MG63 (cell line): ENCODE data around the gene PBXIP1. TPM values are rescaled to one million over a fixed set of nuclear protein-coding genes. Genes with fewer than 3 reads are reported as not detected.

ENCODE experiments used
- DNase-seq: peaks from one replicate; pipeline ENCODE4 v3.0.0-alpha.2; 2020
- H3K27me3 ChIP-seq: fragments of 250-450 bp; sonication (Bioruptor Pico); 2 replicates; pipeline ENCODE4 v1.5.1; 2020; ENCODE audit warnings: mild to moderate bottlenecking, moderate library complexity
- H3K36me3 ChIP-seq: fragments of 250-450 bp; sonication (Bioruptor Pico); 2 replicates; pipeline ENCODE4 v1.5.1; 2020; ENCODE audit warnings: mild to moderate bottlenecking, moderate library complexity
- H3K4me3 ChIP-seq: fragments of 250-450 bp; sonication (Bioruptor Pico); 2 replicates; pipeline ENCODE4 v1.5.1; 2020; ENCODE audit warnings: mild to moderate bottlenecking, moderate library complexity
- H3K9me3 ChIP-seq: fragments of 250-450 bp; sonication (Bioruptor Pico); 2 replicates; pipeline ENCODE4 v1.5.1; 2020; ENCODE audit warnings: mild to moderate bottlenecking, moderate library complexity
- total RNA-seq: library from RNA; depleted of rRNA; stranded (reverse); fragments of >200 nt; shearing (Covaris generic); gene quantifications from 2 replicates; pipeline ENCODE4 v1.2.3, GENCODE V29; 2014; ENCODE audit warnings: low replicate concordance

PBXIP1 gene
- total RNA-seq, 1 experiment from 2014 or later: 16.0 TPM

DNA sequence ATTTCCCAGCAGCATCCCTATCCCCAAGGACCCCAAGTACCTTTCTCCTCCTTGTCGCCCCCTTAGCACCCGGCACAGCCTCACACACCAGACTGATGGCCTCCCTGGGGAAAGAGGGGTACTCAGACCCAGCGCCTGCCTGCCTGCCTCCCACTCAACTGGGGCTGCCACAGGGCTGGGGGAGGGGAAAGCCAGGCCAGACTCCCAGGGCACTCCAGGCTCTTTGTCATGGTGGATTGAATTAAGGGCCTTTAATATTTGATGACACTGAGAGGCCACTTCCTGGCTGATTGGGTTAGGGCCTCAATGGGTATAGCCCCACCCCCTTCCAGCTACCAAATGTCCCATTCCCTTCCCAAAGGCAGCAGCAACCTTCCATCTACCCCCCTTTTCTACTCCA is 12.8 kb upstream of the PBXIP1 start:
- H3K9me3 ChIP-seq: no peaks in the 10 kb centered on the region
- DNase-seq: no peak
- no peaks in the 10 kb centered on the region for H3K27me3 ChIP-seq
- peak overlapping the region; percentile 45; the same call in 1 of the 2 replicates for H3K4me3 ChIP-seq
- peaks cover 74% of the 10 kb centered on the region for H3K36me3 ChIP-seq

DNA sequence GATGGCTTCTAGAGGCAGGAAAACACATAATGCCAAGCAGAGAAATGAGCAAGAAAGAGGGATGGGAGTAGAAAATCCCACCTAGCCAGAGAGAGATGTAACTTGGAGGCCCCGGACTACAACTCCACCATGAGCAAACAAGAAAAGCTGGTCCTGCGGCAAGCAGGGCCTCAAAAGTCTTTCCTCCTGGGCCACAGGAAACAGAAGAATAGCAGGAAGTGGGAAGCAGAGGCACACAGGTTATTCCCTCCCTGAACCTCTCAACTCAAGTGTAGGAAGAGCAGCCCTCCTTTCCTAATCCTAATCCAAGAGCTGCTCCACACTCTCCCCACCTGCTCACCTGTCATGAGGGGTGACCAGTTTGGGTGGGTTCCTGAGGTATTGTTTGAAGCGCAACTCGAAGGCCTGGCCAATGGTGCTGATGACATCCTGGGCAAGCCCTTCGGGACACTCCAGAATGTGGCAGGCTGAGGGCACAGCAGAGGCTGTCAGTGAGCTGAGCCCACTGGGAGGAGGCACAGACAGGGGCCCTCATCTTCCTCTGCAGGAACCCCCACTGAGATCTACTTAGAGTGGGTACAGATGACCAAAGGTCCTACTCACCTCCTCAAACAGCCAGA is 11.5 kb upstream of the PBXIP1 start:
- Histone ChIP-seq H3K4me3 (no peak overlapping the region), H3K9me3 (no peaks in the 10 kb centered on the region), H3K27me3 (no peaks in the 10 kb centered on the region), H3K36me3 (peaks cover 84% of the 10 kb centered on the region)
- no peak for DNase-seq

GRCh38 chr1:154966111-154966510 is 10.2 kb upstream of the PBXIP1 start:
- H3K9me3 ChIP-seq: no peaks in the 10 kb centered on the region
- peaks cover 87% of the 10 kb centered on the region for H3K36me3 ChIP-seq
- no peak for DNase-seq
- no peaks in the 10 kb centered on the region for H3K27me3 ChIP-seq
- no peak overlapping the region for H3K4me3 ChIP-seq

GRCh38 chr1:154964359-154964758 is 8.5 kb upstream of the PBXIP1 start:
- H3K36me3 ChIP-seq: peaks cover 86% of the 10 kb centered on the region
- H3K27me3 ChIP-seq: no peaks in the 10 kb centered on the region
- no peaks in the 10 kb centered on the region for H3K9me3 ChIP-seq
- no peak for DNase-seq
- no peak overlapping the region for H3K4me3 ChIP-seq

DNA sequence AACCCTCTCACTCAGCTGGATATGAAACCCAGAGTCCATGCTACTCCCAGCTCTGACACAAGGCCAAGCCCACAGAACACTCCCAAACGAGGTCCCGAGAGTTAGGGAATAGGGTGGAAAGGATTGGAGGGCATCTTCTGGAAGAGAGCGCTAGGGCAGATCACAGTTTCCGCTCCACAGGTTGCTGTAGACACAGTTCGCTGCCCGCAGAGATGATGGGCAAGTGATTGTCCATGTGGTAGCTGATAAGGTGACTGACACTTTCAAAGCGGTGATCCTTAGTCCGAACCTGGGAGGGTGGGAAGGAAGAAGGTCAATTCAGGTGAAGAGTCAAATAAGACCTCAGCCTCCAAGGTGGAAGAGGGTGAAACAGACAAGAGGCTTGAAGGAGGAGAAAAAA is 7.7 kb upstream of the PBXIP1 start:
- no peak overlapping the region for H3K4me3 ChIP-seq
- H3K36me3 ChIP-seq: peaks cover 86% of the 10 kb centered on the region
- no peak for DNase-seq
- H3K9me3 ChIP-seq: no peaks in the 10 kb centered on the region
- no peaks in the 10 kb centered on the region for H3K27me3 ChIP-seq

DNA sequence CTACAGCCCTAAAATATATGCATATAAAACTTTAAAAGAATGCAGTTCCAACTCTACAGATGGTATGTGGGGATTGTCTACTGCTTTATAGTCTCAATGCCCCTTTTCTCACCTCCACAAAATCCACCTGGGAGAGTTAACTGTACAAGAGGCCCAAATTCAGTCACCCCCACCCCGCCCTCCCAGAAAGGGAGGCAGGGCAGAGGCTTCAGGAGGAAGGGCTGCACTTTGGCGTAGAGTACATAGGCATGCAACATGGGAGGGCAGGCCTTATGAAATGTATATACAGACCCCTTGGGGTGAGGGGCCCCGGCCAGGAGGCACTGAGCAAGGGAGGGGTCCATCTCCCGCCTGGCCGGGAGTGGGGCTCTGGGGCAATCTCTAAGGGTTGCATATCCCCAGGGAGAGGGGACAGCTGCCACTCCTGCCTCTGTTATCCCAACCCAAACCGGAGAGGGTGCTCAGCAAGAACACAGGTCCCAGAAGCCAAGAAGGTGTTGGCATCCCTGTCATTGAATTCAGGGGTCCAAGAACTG is 7.0 kb upstream of the PBXIP1 start:
- Histone ChIP-seq H3K9me3 (no peaks in the 10 kb centered on the region), H3K36me3 (peaks cover 81% of the 10 kb centered on the region), H3K27me3 (no peaks in the 10 kb centered on the region), H3K4me3 (peak overlapping the region; percentile 100)
- no peak for DNase-seq

- peak; percentile 59 for DNase-seq
- Histone ChIP-seq H3K27me3 (no peaks in the 10 kb centered on the region), H3K36me3 (peaks cover 75% of the 10 kb centered on the region), H3K4me3 (peak overlapping the region; percentile 100), H3K9me3 (no peaks in the 10 kb centered on the region)
Observed at GRCh38 chr1:154962156-154962749, 6.4 kb upstream of the PBXIP1 start.

- DNase-seq: peak; percentile 89
- Histone ChIP-seq H3K4me3 (peak within 1 kb of the TSS; percentile 100), H3K36me3 (peaks cover 67% of the 10 kb centered on the region), H3K27me3 (no peaks in the 10 kb centered on the region), H3K9me3 (no peaks in the 10 kb centered on the region)
Observed at GRCh38 chr1:154961207-154962155, 5.6 kb upstream of the PBXIP1 start, which contains the start of gene PYGO2. Gene PYGO2, minus strand, starts transcription at chr1:154961782. Its CDS starts 206 bp downstream, at chr1:154961576.

GRCh38 chr1:154960446-154961136 is 4.7 kb upstream of the PBXIP1 start:
- DNase-seq: no peak
- Histone ChIP-seq H3K9me3 (no peaks in the 10 kb centered on the region), H3K36me3 (peaks cover 58% of the 10 kb centered on the region), H3K27me3 (no peaks in the 10 kb centered on the region), H3K4me3 (peak overlapping the region; percentile 100)

DNA sequence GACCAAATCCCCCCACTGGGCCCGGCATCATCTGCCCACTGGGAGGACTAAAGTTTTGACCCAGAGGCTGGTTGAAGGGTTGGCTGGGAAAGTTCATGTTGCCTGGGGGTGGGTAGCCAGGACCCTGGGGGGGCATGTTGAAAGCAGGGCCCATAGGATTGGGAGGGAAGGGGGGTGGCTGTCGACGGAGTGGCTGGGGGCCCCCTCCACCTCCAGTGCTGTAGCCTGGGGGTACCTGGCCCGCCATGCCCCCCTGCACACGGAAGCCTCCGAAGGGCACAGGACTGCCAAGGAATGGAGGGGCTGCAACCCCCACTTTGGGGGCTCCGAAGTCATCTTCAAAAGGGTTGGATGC is 3.5 kb upstream of the PBXIP1 start:
- no peaks in the 10 kb centered on the region for H3K27me3 ChIP-seq
- no peak overlapping the region for H3K4me3 ChIP-seq
- peaks cover 47% of the 10 kb centered on the region for H3K36me3 ChIP-seq
- DNase-seq: no peak
- H3K9me3 ChIP-seq: no peaks in the 10 kb centered on the region

GRCh38 chr1:154958681-154959425 is 3.0 kb upstream of the PBXIP1 start:
- no peak for DNase-seq
- peaks cover 44% of the 10 kb centered on the region for H3K36me3 ChIP-seq
- H3K27me3 ChIP-seq: no peaks in the 10 kb centered on the region
- H3K9me3 ChIP-seq: no peaks in the 10 kb centered on the region
- no peak overlapping the region for H3K4me3 ChIP-seq

DNA sequence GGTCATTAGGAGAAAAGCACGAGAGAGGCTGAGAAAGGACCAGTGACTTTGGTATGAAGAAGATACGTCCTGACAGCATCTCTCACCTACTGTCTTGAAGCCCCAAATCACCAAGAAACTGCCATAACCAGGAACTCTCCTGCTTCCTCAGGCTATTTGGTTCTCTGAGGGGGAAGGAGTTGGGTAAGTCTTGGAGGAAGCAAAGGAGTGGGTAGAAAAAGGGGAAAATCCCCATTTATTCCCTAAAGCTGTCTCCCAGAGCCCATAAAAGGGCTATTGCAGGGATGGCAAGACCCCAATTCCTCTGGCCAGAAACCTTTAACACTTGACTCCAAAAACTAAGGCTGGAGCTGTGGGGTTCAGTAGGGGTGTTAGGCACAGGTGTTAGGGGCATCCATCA is 2.1 kb upstream of the PBXIP1 start:
- H3K4me3 ChIP-seq: no peak overlapping the region
- no peaks in the 10 kb centered on the region for H3K9me3 ChIP-seq
- DNase-seq: no peak
- H3K27me3 ChIP-seq: no peaks in the 10 kb centered on the region
- peaks cover 35% of the 10 kb centered on the region for H3K36me3 ChIP-seq

- Histone ChIP-seq H3K27me3 (no peaks in the 10 kb centered on the region), H3K4me3 (no peak overlapping the region), H3K36me3 (peaks cover 27% of the 10 kb centered on the region), H3K9me3 (no peaks in the 10 kb centered on the region)
- no peak for DNase-seq
Observed at GRCh38 chr1:154957091-154957657, 1.3 kb upstream of the PBXIP1 start.

GRCh38 chr1:154956544-154956941 is 644 bp upstream of the PBXIP1 start:
- Histone ChIP-seq H3K9me3 (no peaks in the 10 kb centered on the region), H3K36me3 (peaks cover 23% of the 10 kb centered on the region), H3K27me3 (no peaks in the 10 kb centered on the region), H3K4me3 (peak overlapping the region; percentile 52)
- no peak for DNase-seq

DNA sequence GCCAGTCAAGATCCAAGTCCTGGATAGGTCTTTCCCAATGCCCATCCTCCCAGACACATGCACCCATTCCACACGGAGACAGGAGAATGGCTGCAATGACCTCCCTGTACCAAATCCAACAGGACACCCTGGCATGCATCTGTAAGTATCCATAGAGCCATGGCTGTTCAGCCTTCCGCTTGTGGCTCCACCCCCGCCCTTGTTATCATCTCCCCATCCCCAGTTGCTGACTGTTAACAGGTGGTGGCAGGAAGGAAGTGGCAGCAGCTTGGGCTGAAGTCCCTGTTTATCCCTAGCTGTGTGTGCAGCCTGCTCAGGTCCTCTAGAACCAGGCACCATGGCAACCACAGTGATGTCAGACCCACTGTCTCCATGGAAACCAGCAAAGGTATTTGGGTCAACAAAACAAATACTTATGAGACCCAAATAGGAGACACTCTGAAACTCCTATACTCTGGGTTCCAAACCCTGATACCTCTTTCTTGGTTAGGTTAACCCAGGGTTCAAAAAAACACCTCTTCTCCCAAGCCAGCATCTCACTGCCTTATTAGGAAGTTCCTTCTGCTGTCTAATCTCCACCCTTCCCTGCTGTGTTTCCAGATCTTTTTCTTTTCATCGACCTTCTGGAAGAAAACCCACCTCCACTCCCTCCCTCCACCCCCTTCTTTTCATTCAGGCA is 721 bp downstream of the PBXIP1 start:
- peak overlapping the region; percentile 52 for H3K4me3 ChIP-seq
- peaks cover 15% of the 10 kb centered on the region for H3K36me3 ChIP-seq
- H3K27me3 ChIP-seq: no peaks in the 10 kb centered on the region
- H3K9me3 ChIP-seq: no peaks in the 10 kb centered on the region
- DNase-seq: no peak
